NCI-H526 treated with DMSO at 0.1 percent for 48 hours (cell line): Measurements from ENCODE around the gene NRP1.
"Not testable (repeated sequence)": the region's sequence is repeated elsewhere in the genome, so short reads cannot be mapped to it uniquely, and the experiment has no call there.

Source experiments
- DNase-seq: peaks from one replicate; lab custom pipeline; 2025; lab: John Stamatoyannopoulos, UW

Gene NRP1

GRCh38 chr10:33150146-33150545 lies 184.3 kb downstream of the NRP1 start:
- DNase-seq, result no peak

- DNase-seq, result no peak
These were observed 187.5 kb downstream of the NRP1 start for GRCh38 chr10:33147013-33147310.

GRCh38 chr10:33146189-33147012 lies 188.1 kb downstream of the NRP1 start:
- no peak for DNase-seq

- no peak for DNase-seq
These were observed 188.8 kb downstream of the NRP1 start for GRCh38 chr10:33145451-33146188.

GRCh38 chr10:33143160-33143728 lies 191.2 kb downstream of the NRP1 start:
- DNase-seq, result no peak

- DNase-seq, result no peak
These were observed 192.2 kb downstream of the NRP1 start for GRCh38 chr10:33142295-33142694.

GRCh38 chr10:33141251-33141650 lies 193.2 kb downstream of the NRP1 start:
- DNase-seq, result no peak

- DNase-seq, result no peak
These were observed 195.3 kb downstream of the NRP1 start for GRCh38 chr10:33139181-33139646.

GRCh38 chr10:33138686-33139085 lies 195.8 kb downstream of the NRP1 start:
- not testable (repeated sequence) for DNase-seq

GRCh38 chr10:33137356-33138005 lies 197.0 kb downstream of the NRP1 start:
- no peak for DNase-seq

GRCh38 chr10:33136781-33137180 lies 197.7 kb downstream of the NRP1 start:
- DNase-seq, result no peak

- DNase-seq, result no peak
These were observed 198.2 kb downstream of the NRP1 start for GRCh38 chr10:33136271-33136670.

GRCh38 chr10:33134011-33134751 lies 200.3 kb downstream of the NRP1 start:
- no peak for DNase-seq

GRCh38 chr10:33133557-33133956 lies 200.9 kb downstream of the NRP1 start:
- DNase-seq, result no peak

- no peak for DNase-seq
These were observed 201.8 kb downstream of the NRP1 start for GRCh38 chr10:33132626-33133025.

GRCh38 chr10:33129996-33130386 lies 204.5 kb downstream of the NRP1 start:
- DNase-seq, result no peak

- no peak for DNase-seq
These were observed 205.1 kb downstream of the NRP1 start for GRCh38 chr10:33129141-33129995.

GRCh38 chr10:33127622-33128021 lies 206.8 kb downstream of the NRP1 start:
- DNase-seq, result no peak
